Testis (tissue), 2 donors: ENCODE measurements around the gene C6orf15.

Experiments used
- POLR2A ChIP-seq: fragments of 450-650 bp; IDR thresholded peaks from one replicate; pipeline ENCODE4 v1.6.1; 2017; ENCODE audit warnings: antibody characterized with exemption, mild to moderate bottlenecking, moderate library complexity
- TF ChIP-seq, protein P1 (sequence below), 3 experiments: fragments of 450-650 bp in 2 of 3; fragments of 200-600 bp in 1 of 3; sonication (generic) in 1 of 3; IDR thresholded peaks; one replicate each; pipeline ENCODE4 v1.5.1; 2016 to 2019; ENCODE audit warnings: antibody characterized with exemption in 3 of 3, mild to moderate bottlenecking in 2 of 3, moderate library complexity in 1 of 3

- no peak for TF ChIP-seq POLR2A
- TF ChIP-seq, protein P1, sequence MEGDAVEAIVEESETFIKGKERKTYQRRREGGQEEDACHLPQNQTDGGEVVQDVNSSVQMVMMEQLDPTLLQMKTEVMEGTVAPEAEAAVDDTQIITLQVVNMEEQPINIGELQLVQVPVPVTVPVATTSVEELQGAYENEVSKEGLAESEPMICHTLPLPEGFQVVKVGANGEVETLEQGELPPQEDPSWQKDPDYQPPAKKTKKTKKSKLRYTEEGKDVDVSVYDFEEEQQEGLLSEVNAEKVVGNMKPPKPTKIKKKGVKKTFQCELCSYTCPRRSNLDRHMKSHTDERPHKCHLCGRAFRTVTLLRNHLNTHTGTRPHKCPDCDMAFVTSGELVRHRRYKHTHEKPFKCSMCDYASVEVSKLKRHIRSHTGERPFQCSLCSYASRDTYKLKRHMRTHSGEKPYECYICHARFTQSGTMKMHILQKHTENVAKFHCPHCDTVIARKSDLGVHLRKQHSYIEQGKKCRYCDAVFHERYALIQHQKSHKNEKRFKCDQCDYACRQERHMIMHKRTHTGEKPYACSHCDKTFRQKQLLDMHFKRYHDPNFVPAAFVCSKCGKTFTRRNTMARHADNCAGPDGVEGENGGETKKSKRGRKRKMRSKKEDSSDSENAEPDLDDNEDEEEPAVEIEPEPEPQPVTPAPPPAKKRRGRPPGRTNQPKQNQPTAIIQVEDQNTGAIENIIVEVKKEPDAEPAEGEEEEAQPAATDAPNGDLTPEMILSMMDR (IDR thresholded peaks at IDR 0.05) = no peak
Observed at GRCh38 chr6:31125162-31125561, 12.8 kb upstream of the C6orf15 start.
